ENCODE measurements around the gene RC3H2. TPM values are rescaled to one million over a fixed set of nuclear protein-coding genes. Genes with fewer than 3 reads are reported as not detected.

The RC3H2 gene
- total RNA-seq, 3 donors from 2014 or later (not counting 1 experiment from before 2014, with no cell fraction given) = 74.0 to 78.8 (median 77.3) TPM

- Mint-ChIP-seq H3K4me1 (peaks cover 35 to 44% of the 10 kb centered on the region in 2 donors), H3K27me3 (ENCODE audit: low read depth in 2 of 2) (no peaks in the 10 kb centered on the region), H3K27ac (no peak overlapping the region), H3K9me3 (no peaks in the 10 kb centered on the region), H3K4me3 (no peak overlapping the region), H3K36me3 (no peaks in the 10 kb centered on the region)
- TF ChIP-seq CTCF (IDR thresholded peaks at IDR 0.05) = no peak
- Histone ChIP-seq H3K27ac (ENCODE audit: low read length) (no peak overlapping the region), H3K4me3 (ENCODE audit: low read length) (no peak overlapping the region), H3K4me1 (ENCODE audit: control insufficient read depth, insufficient read depth, low read length) (no peaks in the 10 kb centered on the region), H3K27me3 (ENCODE audit: control insufficient read depth, insufficient read depth, low read length) (no peaks in the 10 kb centered on the region), H3K36me3 (ENCODE audit: control insufficient read depth, insufficient read depth, low read length) (no peaks in the 10 kb centered on the region), H3K9me3 (ENCODE audit: control insufficient read depth, insufficient read depth, low read length) (no peaks in the 10 kb centered on the region)
- DNase-seq (no peak), ATAC-seq (no peak)
- intact Hi-C loops (cut with micrococcal nuclease) = no loop called here
- WGBS (ENCODE audit: insufficient coverage) = 96% methylated on average over 3 of the region's 3 CpGs
Observed at GRCh38 chr9:122950263-122950662, 45.1 kb upstream of the RC3H2 start.

- Histone ChIP-seq H3K4me3 (ENCODE audit: low read length) (no peak overlapping the region), H3K36me3 (ENCODE audit: control insufficient read depth, insufficient read depth, low read length) (no peaks in the 10 kb centered on the region), H3K27me3 (ENCODE audit: control insufficient read depth, insufficient read depth, low read length) (no peaks in the 10 kb centered on the region), H3K27ac (ENCODE audit: low read length) (no peak overlapping the region), H3K9me3 (ENCODE audit: control insufficient read depth, insufficient read depth, low read length) (no peaks in the 10 kb centered on the region), H3K4me1 (ENCODE audit: control insufficient read depth, insufficient read depth, low read length) (no peaks in the 10 kb centered on the region)
- peaks cover 33 to 40% of the 10 kb centered on the region in 2 donors for H3K4me1 Mint-ChIP-seq
- DNase-seq (no peak), ATAC-seq (no peak)
- no peaks in the 10 kb centered on the region for H3K36me3 Mint-ChIP-seq
- no peak for TF ChIP-seq CTCF (IDR thresholded peaks at IDR 0.05)
- no peak overlapping the region for H3K4me3 Mint-ChIP-seq
- no peak overlapping the region for H3K27ac Mint-ChIP-seq
- intact Hi-C loops (cut with micrococcal nuclease) = no loop called here
- H3K9me3 Mint-ChIP-seq = no peaks in the 10 kb centered on the region
- no peaks in the 10 kb centered on the region for H3K27me3 Mint-ChIP-seq (ENCODE audit: low read depth in 2 of 2)
- WGBS (ENCODE audit: insufficient coverage) = 93% methylated on average over 1 of the region's 1 CpG
Observed at GRCh38 chr9:122949696-122950095, 44.5 kb upstream of the RC3H2 start.

GRCh38 chr9:122948313-122948712, 43.2 kb upstream of the RC3H2 start:
- peaks cover 27 to 34% of the 10 kb centered on the region in 2 donors for H3K4me1 Mint-ChIP-seq
- TF ChIP-seq CTCF (IDR thresholded peaks at IDR 0.05) = no peak
- no peaks in the 10 kb centered on the region for H3K36me3 Mint-ChIP-seq
- no peak overlapping the region for H3K27ac ChIP-seq (ENCODE audit: low read length)
- no peaks in the 10 kb centered on the region for H3K9me3 Mint-ChIP-seq
- ATAC-seq = peak in 1 of 3 donors; percentile 43
- no peaks in the 10 kb centered on the region for H3K27me3 ChIP-seq (ENCODE audit: control insufficient read depth, insufficient read depth, low read length)
- 94% methylated on average over 2 of the region's 3 CpGs for WGBS (ENCODE audit: insufficient coverage)
- intact Hi-C loops (cut with micrococcal nuclease) = no loop called here
- DNase-seq = no peak
- no peak overlapping the region for H3K4me3 ChIP-seq (ENCODE audit: low read length)
- no peaks in the 10 kb centered on the region for H3K9me3 ChIP-seq (ENCODE audit: control insufficient read depth, insufficient read depth, low read length)
- no peak overlapping the region for H3K4me3 Mint-ChIP-seq
- no peak overlapping the region for H3K27ac Mint-ChIP-seq
- H3K27me3 Mint-ChIP-seq (ENCODE audit: low read depth in 2 of 2) = no peaks in the 10 kb centered on the region
- no peaks in the 10 kb centered on the region for H3K36me3 ChIP-seq (ENCODE audit: control insufficient read depth, insufficient read depth, low read length)
- no peaks in the 10 kb centered on the region for H3K4me1 ChIP-seq (ENCODE audit: control insufficient read depth, insufficient read depth, low read length)

- no peaks in the 10 kb centered on the region for H3K27me3 Mint-ChIP-seq (ENCODE audit: low read depth in 2 of 2)
- Histone ChIP-seq H3K4me3 (ENCODE audit: low read length) (no peak overlapping the region), H3K36me3 (ENCODE audit: control insufficient read depth, insufficient read depth, low read length) (no peaks in the 10 kb centered on the region), H3K27ac (ENCODE audit: low read length) (no peak overlapping the region), H3K9me3 (ENCODE audit: control insufficient read depth, insufficient read depth, low read length) (no peaks in the 10 kb centered on the region), H3K27me3 (ENCODE audit: control insufficient read depth, insufficient read depth, low read length) (no peaks in the 10 kb centered on the region), H3K4me1 (ENCODE audit: control insufficient read depth, insufficient read depth, low read length) (peaks cover 6% of the 10 kb centered on the region)
- intact Hi-C loops (cut with micrococcal nuclease) = no loop called here
- no CpG with 5 or more reads among the region's 1 CpG for WGBS (ENCODE audit: insufficient coverage)
- no peak overlapping the region for H3K27ac Mint-ChIP-seq
- ATAC-seq = no peak
- H3K4me1 Mint-ChIP-seq = peaks cover 34 to 42% of the 10 kb centered on the region in 2 donors
- H3K9me3 Mint-ChIP-seq = no peaks in the 10 kb centered on the region
- no peak overlapping the region for H3K4me3 Mint-ChIP-seq
- TF ChIP-seq CTCF (IDR thresholded peaks at IDR 0.05) = no peak
- no peaks in the 10 kb centered on the region for H3K36me3 Mint-ChIP-seq
- DNase-seq = no peak
Observed at GRCh38 chr9:122946461-122947005, 41.4 kb upstream of the RC3H2 start.
